ENCODE data around the gene EXOC6.

GRCh38 chr10:92846344-92846743, 2.0 kb upstream of the EXOC6 start:
- TF ChIP-seq REST (IDR thresholded peaks at IDR 0.05; ENCODE audit: insufficient replicate concordance, low read depth) (no peak), CTCF (IDR thresholded peaks at IDR 0.05; ENCODE audit: insufficient read depth, low read length) (no peak)

Measured in HL-60 (cell line).